SH-SY5Y (cell line): Measurements from ENCODE around the gene EPAS1.

Source experiments
- GATA2 ChIP-seq: IDR thresholded peaks from 2 replicates; pipeline ENCODE4 v1.6.1; 2011; ENCODE audit warnings: mild to moderate bottlenecking, low read depth, low read length
- GATA3 ChIP-seq: IDR thresholded peaks from 2 replicates; pipeline ENCODE4 v1.6.1; 2011; ENCODE audit warnings: low read depth, mild to moderate bottlenecking, low read length, moderate library complexity

DNA sequence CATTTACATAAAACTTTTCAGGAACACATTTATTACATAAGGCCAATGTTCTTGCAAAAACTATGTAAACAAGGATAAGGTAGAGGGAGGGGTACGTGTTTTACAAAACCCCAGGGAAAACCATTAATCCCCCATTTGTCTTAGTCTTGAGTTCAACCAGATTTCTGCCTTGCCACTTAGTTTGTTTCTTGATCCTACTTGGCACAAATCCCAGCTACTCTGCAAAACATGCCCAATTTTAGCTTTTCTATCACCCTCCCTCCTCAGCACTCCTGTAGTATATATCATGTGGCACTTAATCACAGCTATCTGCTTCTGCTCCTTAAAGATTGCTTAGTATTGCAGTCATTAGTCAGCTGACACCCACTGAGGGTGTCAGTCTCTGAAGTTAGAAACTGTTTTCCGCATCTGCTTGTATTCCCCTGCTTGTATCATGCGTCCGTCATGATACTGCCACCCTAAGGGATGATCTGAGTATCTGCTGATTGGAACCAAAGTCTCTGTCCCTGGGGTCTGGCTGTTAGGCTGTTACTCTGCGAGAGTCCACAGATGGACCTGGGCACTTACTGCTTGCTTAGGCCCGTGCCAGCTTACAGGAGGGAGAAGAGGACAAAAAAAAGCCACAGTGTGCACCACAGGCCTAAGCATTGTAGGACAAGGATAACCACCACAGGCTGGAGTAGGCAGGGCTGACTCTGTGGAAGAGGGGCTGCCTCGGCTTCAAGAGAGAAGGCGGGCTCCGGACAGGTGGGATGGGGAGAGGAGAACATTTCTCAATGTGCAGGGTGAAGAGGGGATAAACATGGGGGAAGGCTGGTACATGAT lies 82.2 kb downstream of the EPAS1 start:
- TF ChIP-seq GATA2: no peak
- TF ChIP-seq GATA3: no peak
